Uterus (tissue), 4 donors: Measurements from ENCODE around the gene ARHGAP31. TPM values are rescaled to one million over a fixed set of nuclear protein-coding genes. Genes with fewer than 3 reads are reported as not detected.

Experiments used
- DNase-seq, 2 donors: peaks; one replicate each; pipeline ENCODE4 v3.0.0-alpha.2; 2019 to 2020
- H3K27ac ChIP-seq, 2 donors: fragments of 200-600 bp; sonication (generic); 1 replicate in 1 of 2; 2 replicates in 1 of 2; pipeline ENCODE4 v1.5.1; 2016 to 2018
- H3K27me3 ChIP-seq, 2 donors: fragments of 200-600 bp; sonication (generic); one replicate each; pipeline ENCODE4 v1.5.1; 2018 to 2019; ENCODE audit warnings: control low read depth in 1 of 2
- H3K36me3 ChIP-seq, 2 donors: fragments of 200-600 bp; sonication (generic); one replicate each; pipeline ENCODE4 v1.5.1; 2019; ENCODE audit warnings: control low read depth in 1 of 2
- H3K4me1 ChIP-seq, 2 donors: fragments of 200-600 bp; sonication (generic); one replicate each; pipeline ENCODE4 v1.5.1; 2018 to 2019; ENCODE audit warnings: control low read depth in 1 of 2
- H3K4me3 ChIP-seq, 2 donors: fragments of 200-600 bp; sonication (generic); 1 replicate in 1 of 2; 2 replicates in 1 of 2; pipeline ENCODE4 v1.5.1; 2018 to 2019; ENCODE audit warnings: mild to moderate bottlenecking in 1 of 2
- H3K9me3 ChIP-seq, 2 donors: fragments of 200-600 bp; sonication (generic); one replicate each; pipeline ENCODE4 v1.5.1; 2019; ENCODE audit warnings: control low read depth in 1 of 2
- CTCF ChIP-seq, 4 experiments: fragments of 200-600 bp in 2 of 4; fragments of 450-650 bp in 2 of 4; sonication (generic) in 2 of 4; IDR thresholded peaks; one replicate each; pipeline ENCODE4 v1.5.1; 2016 to 2019; ENCODE audit warnings: antibody characterized with exemption in 4 of 4, mild to moderate bottlenecking in 2 of 4, moderate library complexity in 1 of 4
- POLR2A ChIP-seq, 2 donors: fragments of 450-650 bp; IDR thresholded peaks; one replicate each; pipeline ENCODE4 v1.6.1; 2016; ENCODE audit warnings: antibody characterized with exemption in 2 of 2, mild to moderate bottlenecking in 1 of 2, moderate library complexity in 1 of 2
- intact Hi-C: fragments of 100-400 bp; cut with DNase I; formaldehyde crosslinking; loops from one replicate; pipeline ENCODE4 v1.15.1; 2023; ENCODE audit warnings: low total_unique reads
- small RNA-seq: library from RNA; depleted of rRNA; stranded (forward); fragments of <200 nt; gene quantifications from one replicate; pipeline ENCODE3, GENCODE V24; 2016
- total RNA-seq, 4 donors: library from RNA; depleted of rRNA in 3 of 4; stranded (reverse); fragments of >200 nt in 3 of 4; gene quantifications; one replicate each; pipeline versions ENCODE4 v1.1.0 to v1.2.4, GENCODE V29; 2014 to 2023
- donor health status: DM: yes; HTN: yes; CAD: no.

Gene ARHGAP31
- total RNA-seq, 4 donors from 2014 or later, result 17.6 to 53.2 (median 29.4) TPM

GRCh38 chr3:119469418-119470189, 175.4 kb downstream of the ARHGAP31 start:
- intact Hi-C loops, result no loop called here
- Histone ChIP-seq H3K4me1 (peaks cover 0 to 3% of the 10 kb centered on the region in 2 donors), H3K27ac (peak overlapping the region in 1 of 2 donors; percentile 61), H3K27me3 (no peaks in the 10 kb centered on the region), H3K36me3 (no peaks in the 10 kb centered on the region), H3K9me3 (no peaks in the 10 kb centered on the region), H3K4me3 (peak overlapping the region; percentile 60 to 85)
- TF ChIP-seq CTCF (IDR thresholded peaks at IDR 0.05) (no peak), POLR2A (IDR thresholded peaks at IDR 0.05) (no peak)
- no peak for DNase-seq

Small RNA genes lying within 50 kb of the gene (small RNA-seq; reads per million reads assigned to genes)
- gene RNU6-1127P, result not detected

Other genes starting within 250 kb of the ARHGAP31 start
- not detected for gene TEX55, start 148.2 kb upstream of the ARHGAP31 start, total RNA-seq
- gene UPK1B, start 120.8 kb upstream of the ARHGAP31 start, total RNA-seq, result under 1 TPM in 1 of 4 donors, not detected in 3; 0.30 TPM
- gene B4GALT4, start 53.5 kb upstream of the ARHGAP31 start, total RNA-seq, result 10 to 100 TPM; 21.6 to 74.1 (median 49.8) TPM
- 100 to 1,000 TPM in 1 of 4 donors, 10 to 100 TPM in 3; 23.2 to 136 (median 67.1) TPM for gene TMEM39A, start 169.2 kb downstream of the ARHGAP31 start, total RNA-seq
- 10 to 100 TPM in 2 of 4 donors, 1 to 10 TPM in 2; 4.4 to 31.9 (median 15.6) TPM for gene POGLUT1, start 174.6 kb downstream of the ARHGAP31 start, total RNA-seq
- 10 to 100 TPM; 15.1 to 83.4 (median 31.4) TPM for gene TIMMDC1, start 204.2 kb downstream of the ARHGAP31 start, total RNA-seq